SJSA1 (cell line): Measurements from ENCODE around the gene TNS1. TPM values are rescaled to one million over a fixed set of nuclear protein-coding genes. Genes with fewer than 3 reads are reported as not detected.
"Not testable (repeated sequence)": the region's sequence is repeated elsewhere in the genome, so short reads cannot be mapped to it uniquely, and the experiment has no call there.

Source experiments
- DNase-seq, 2 experiments: peaks; one replicate each; pipeline ENCODE4 v3.0.0-alpha.2; 2015 to 2020; ENCODE audit warnings: low spot score in 2 of 2, low read depth in 1 of 2
- H3K27ac ChIP-seq: fragments of 250-450 bp; sonication (Bioruptor Pico); 2 replicates; pipeline ENCODE4 v1.5.1; 2020; ENCODE audit warnings: mild to moderate bottlenecking, moderate library complexity
- H3K27me3 ChIP-seq: fragments of 250-450 bp; sonication (Bioruptor Pico); replicated peaks from 2 replicates; pipeline ENCODE4 v1.5.1; 2020; ENCODE audit warnings: mild to moderate bottlenecking, moderate library complexity
- H3K36me3 ChIP-seq: fragments of 250-450 bp; sonication (Bioruptor Pico); 2 replicates; pipeline ENCODE4 v1.5.1; 2020; ENCODE audit warnings: mild to moderate bottlenecking
- H3K4me1 ChIP-seq: fragments of 250-450 bp; sonication (Bioruptor Pico); replicated peaks from 2 replicates; pipeline ENCODE4 v1.6.1; 2021; ENCODE audit warnings: mild to moderate bottlenecking
- H3K4me3 ChIP-seq: fragments of 250-450 bp; sonication (Bioruptor Pico); 2 replicates; pipeline ENCODE4 v1.5.1; 2020; ENCODE audit warnings: mild to moderate bottlenecking
- H3K9me3 ChIP-seq: fragments of 250-450 bp; sonication (Bioruptor Pico); replicated peaks from 2 replicates; pipeline ENCODE4 v1.5.1; 2020; ENCODE audit warnings: mild to moderate bottlenecking
- total RNA-seq: library from RNA; depleted of rRNA; stranded (reverse); fragments of >200 nt; shearing (Covaris generic); gene quantifications from 2 replicates; pipeline ENCODE4 v1.2.3, GENCODE V29; 2014

The TNS1 gene
- total RNA-seq, 1 experiment from 2014 or later = 9.8 TPM

DNA sequence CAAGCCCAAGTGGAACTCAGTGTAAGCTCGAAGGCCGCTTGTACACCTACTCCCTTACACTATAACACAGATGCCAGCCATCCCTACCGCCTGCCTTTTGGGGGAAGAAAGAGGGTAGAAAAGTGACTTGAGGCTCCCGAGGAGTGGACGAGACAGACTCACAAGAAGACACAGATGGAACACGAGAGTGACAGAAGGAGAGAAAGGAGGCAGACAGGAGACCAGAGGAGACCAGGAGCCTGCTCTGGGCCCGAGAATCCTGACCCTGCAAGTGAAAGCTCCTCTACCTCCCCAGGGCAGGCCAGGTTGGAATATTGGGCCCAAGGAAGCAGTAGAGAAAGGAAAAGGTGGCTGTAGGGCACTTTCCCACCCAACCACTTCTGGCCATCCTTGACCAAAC lies 23.4 kb upstream of the TNS1 start:
- no peaks in the 10 kb centered on the region for H3K36me3 ChIP-seq
- no peaks in the 10 kb centered on the region for H3K9me3 ChIP-seq
- DNase-seq = peak in 1 of 2 experiments; percentile 25
- H3K4me1 ChIP-seq = no peaks in the 10 kb centered on the region
- H3K27me3 ChIP-seq = no peaks in the 10 kb centered on the region
- no peak overlapping the region for H3K4me3 ChIP-seq
- no peak overlapping the region for H3K27ac ChIP-seq

GRCh38 chr2:218024871-218025270 lies 22.1 kb upstream of the TNS1 start:
- Histone ChIP-seq H3K9me3 (no peaks in the 10 kb centered on the region), H3K4me1 (no peaks in the 10 kb centered on the region), H3K27me3 (no peaks in the 10 kb centered on the region), H3K36me3 (no peaks in the 10 kb centered on the region), H3K27ac (no peak overlapping the region), H3K4me3 (no peak overlapping the region)
- DNase-seq = peak in 1 of 2 experiments; percentile 23

DNA sequence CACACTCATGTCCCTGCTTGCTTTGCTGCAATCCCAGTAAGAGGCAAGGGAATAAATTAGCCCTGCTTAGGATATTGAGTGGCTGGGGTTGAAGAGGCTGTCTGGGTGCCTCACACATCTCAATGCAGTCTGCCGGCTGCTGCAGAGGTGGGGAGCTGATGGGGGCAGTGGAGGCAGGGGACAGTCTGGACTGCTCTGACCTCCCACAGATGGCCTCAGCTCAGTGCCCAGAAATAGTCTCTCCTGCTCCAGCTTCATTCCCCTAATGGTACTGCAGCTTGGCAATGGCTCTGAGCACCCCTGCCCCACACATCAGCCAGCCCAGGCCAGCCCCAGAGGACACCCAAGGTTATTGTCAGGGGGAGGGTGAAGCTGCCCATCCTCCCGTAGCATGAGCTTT lies 21.5 kb upstream of the TNS1 start:
- no peak overlapping the region for H3K4me3 ChIP-seq
- H3K4me1 ChIP-seq = no peaks in the 10 kb centered on the region
- no peaks in the 10 kb centered on the region for H3K9me3 ChIP-seq
- DNase-seq = peak in 1 of 2 experiments; percentile 27
- no peak overlapping the region for H3K27ac ChIP-seq
- H3K36me3 ChIP-seq = no peaks in the 10 kb centered on the region
- no peaks in the 10 kb centered on the region for H3K27me3 ChIP-seq

DNA sequence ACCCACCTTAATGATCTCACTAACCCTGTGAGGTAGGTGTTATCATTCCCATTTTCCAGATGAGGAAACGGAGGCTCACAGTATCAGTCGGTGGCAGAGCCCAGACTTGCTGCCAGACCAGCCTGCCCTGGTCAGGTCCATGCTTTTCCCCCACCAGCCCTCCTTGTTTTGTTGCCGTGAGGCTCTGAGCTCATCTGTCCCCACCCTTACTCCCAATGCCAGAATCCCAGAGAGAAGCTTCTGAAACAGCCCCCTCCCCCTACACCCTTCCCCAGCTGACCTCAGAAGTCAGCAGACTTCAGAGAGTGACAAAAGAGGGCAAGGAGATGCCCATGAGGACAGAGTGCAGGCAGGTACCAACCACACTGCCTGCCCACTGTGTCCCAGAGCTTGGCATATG lies 20.8 kb upstream of the TNS1 start:
- Histone ChIP-seq H3K36me3 (no peaks in the 10 kb centered on the region), H3K9me3 (no peaks in the 10 kb centered on the region), H3K27ac (no peak overlapping the region), H3K4me3 (no peak overlapping the region), H3K4me1 (no peaks in the 10 kb centered on the region), H3K27me3 (no peaks in the 10 kb centered on the region)
- peak in 1 of 2 experiments; percentile 32 for DNase-seq

DNA sequence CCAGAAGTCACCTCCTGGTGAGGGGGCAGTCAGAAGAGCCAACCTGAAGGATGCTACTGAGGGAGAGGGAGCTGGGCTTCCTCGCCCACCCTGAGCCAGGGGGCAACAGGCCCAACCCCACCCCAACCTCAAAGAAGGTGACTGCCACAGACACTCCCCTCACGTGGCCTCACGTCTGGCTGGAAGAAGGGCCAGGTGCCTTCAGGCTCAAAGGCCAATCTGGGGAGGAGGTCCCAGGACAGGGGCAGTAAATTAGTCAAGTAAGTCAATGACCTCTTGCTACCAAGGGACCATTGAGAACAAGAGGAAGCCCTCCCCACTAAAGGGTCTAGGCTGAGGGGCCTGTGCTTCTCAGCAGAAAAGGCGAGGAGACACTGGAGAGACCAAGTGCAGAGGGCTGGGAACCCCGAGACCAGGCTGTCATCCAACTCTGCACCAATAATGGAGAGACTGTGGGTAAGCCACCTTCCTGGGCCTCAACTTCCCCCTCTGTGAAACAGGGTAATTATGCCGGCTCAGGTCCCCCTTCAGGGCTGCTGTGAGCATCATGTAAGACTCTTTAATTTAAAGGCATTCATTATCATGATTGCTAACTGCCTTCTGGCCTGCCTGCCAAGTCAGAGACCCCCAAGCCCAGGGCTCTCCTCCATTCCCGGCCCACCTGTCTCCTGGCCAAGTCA lies 20.2 kb upstream of the TNS1 start:
- Histone ChIP-seq H3K4me3 (no peak overlapping the region), H3K36me3 (no peaks in the 10 kb centered on the region), H3K4me1 (no peaks in the 10 kb centered on the region), H3K27me3 (no peaks in the 10 kb centered on the region), H3K9me3 (no peaks in the 10 kb centered on the region), H3K27ac (no peak overlapping the region)
- DNase-seq = peak in 1 of 2 experiments; percentile 32

GRCh38 chr2:218022131-218022850 lies 19.5 kb upstream of the TNS1 start:
- H3K36me3 ChIP-seq = no peaks in the 10 kb centered on the region
- no peaks in the 10 kb centered on the region for H3K9me3 ChIP-seq
- no peaks in the 10 kb centered on the region for H3K4me1 ChIP-seq
- no peaks in the 10 kb centered on the region for H3K27me3 ChIP-seq
- no peak overlapping the region for H3K27ac ChIP-seq
- DNase-seq = no peak
- no peak overlapping the region for H3K4me3 ChIP-seq

DNA sequence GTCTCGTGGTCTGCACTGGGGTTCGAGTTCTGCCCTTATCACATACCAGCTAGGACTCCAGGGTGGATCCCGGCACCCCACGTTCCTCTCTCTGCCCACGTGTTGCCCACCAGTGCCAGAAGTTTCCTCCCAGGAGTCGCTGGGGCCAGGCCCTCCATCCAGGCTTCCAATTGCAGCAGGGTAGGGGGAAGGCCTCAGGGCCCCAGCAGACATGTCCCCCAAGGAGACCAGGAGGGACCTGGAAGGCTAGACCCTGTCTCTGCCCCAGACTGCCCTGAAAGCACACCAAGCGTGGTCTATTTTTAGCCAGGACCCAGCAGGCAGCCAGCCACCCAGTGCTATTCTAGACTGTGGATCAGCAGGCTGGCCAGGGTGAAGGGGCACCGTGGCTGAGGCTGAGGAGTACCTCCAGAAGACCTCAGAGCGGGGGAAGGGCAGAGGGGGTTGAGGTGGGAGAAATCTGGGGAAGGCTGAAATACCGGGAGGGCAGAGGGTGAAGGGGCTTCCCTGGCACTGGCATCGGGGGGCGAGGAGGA lies 18.8 kb upstream of the TNS1 start:
- Histone ChIP-seq H3K9me3 (no peaks in the 10 kb centered on the region), H3K27me3 (no peaks in the 10 kb centered on the region), H3K4me1 (no peaks in the 10 kb centered on the region), H3K36me3 (no peaks in the 10 kb centered on the region), H3K27ac (no peak overlapping the region), H3K4me3 (no peak overlapping the region)
- DNase-seq = no peak

- Histone ChIP-seq H3K9me3 (no peaks in the 10 kb centered on the region), H3K4me1 (no peaks in the 10 kb centered on the region), H3K27me3 (no peaks in the 10 kb centered on the region), H3K36me3 (no peaks in the 10 kb centered on the region), H3K27ac (no peak overlapping the region), H3K4me3 (no peak overlapping the region)
- no peak for DNase-seq
These were observed 18.3 kb upstream of the TNS1 start for GRCh38 chr2:218020966-218021535.

DNA sequence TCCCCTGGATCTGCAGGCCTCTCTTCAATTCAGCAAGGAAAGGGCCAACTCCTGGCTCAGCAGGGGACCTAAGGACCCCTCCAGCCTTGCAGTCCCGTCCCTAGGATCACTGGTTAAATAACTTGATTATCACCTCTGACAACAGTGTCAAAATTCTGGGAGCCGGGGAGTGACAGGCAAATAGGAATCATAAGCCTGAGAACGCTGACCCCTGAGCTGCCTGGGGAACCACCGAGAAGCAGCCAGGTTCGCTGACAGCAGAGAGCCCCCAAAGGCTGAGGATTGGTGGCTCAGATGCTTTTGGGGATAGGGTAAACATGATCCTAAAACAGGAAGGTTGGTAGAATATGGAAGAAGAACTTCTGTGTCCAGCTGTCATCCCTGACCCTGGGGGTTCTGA lies 17.5 kb upstream of the TNS1 start:
- Histone ChIP-seq H3K27me3 (no peaks in the 10 kb centered on the region), H3K9me3 (no peaks in the 10 kb centered on the region), H3K27ac (no peak overlapping the region), H3K4me3 (no peak overlapping the region), H3K36me3 (no peaks in the 10 kb centered on the region), H3K4me1 (no peaks in the 10 kb centered on the region)
- no peak for DNase-seq

- Histone ChIP-seq H3K27ac (no peak overlapping the region), H3K4me1 (no peaks in the 10 kb centered on the region), H3K27me3 (no peaks in the 10 kb centered on the region), H3K4me3 (no peak overlapping the region), H3K36me3 (no peaks in the 10 kb centered on the region), H3K9me3 (no peaks in the 10 kb centered on the region)
- no peak for DNase-seq
These were observed 16.7 kb upstream of the TNS1 start for GRCh38 chr2:218019411-218020060.

GRCh38 chr2:218018842-218019125 lies 16.0 kb upstream of the TNS1 start:
- not testable (repeated sequence) for H3K27ac ChIP-seq, H3K4me1 ChIP-seq, DNase-seq

GRCh38 chr2:218017211-218018053 lies 14.6 kb upstream of the TNS1 start:
- Histone ChIP-seq H3K4me3 (no peak overlapping the region), H3K4me1 (no peaks in the 10 kb centered on the region), H3K27me3 (no peaks in the 10 kb centered on the region), H3K9me3 (no peaks in the 10 kb centered on the region), H3K27ac (no peak overlapping the region), H3K36me3 (no peaks in the 10 kb centered on the region)
- DNase-seq = no peak

More at GRCh38 chr2:218018842-218019125, 16.0 kb upstream of the TNS1 start:
- H3K4me3 ChIP-seq, H3K9me3 ChIP-seq, H3K36me3 ChIP-seq, H3K27me3 ChIP-seq: not testable (repeated sequence)

GRCh38 chr2:218016810-218017209 lies 14.0 kb upstream of the TNS1 start:
- no peaks in the 10 kb centered on the region for H3K36me3 ChIP-seq
- H3K4me3 ChIP-seq = no peak overlapping the region
- H3K9me3 ChIP-seq = no peaks in the 10 kb centered on the region
- H3K27me3 ChIP-seq = no peaks in the 10 kb centered on the region
- no peaks in the 10 kb centered on the region for H3K4me1 ChIP-seq
- DNase-seq = no peak
- H3K27ac ChIP-seq = no peak overlapping the region
